Trophoblast cell (in vitro differentiated cells and primary cell): ENCODE measurements around the gene SLC37A3.

Experiments
- DNase-seq, 2 donors: peaks; one replicate each; pipeline ENCODE4 v3.0.0-alpha.2; 2016
- H2AFZ ChIP-seq: 2 replicates; pipeline ENCODE4 v1.6.1; 2013; ENCODE audit warnings: low read length, moderate library complexity, mild to moderate bottlenecking; ENCODE audit not compliant: insufficient read depth, poor library complexity
- H2AK5ac ChIP-seq: 2 replicates; pipeline ENCODE4 v1.6.1; 2013; ENCODE audit warnings: mild to moderate bottlenecking, low read length
- H2BK120ac ChIP-seq: 2 replicates; pipeline ENCODE4 v1.6.1; 2013; ENCODE audit warnings: low read length, mild to moderate bottlenecking, moderate library complexity; ENCODE audit not compliant: insufficient read depth, poor library complexity
- H2BK12ac ChIP-seq: 2 replicates; pipeline ENCODE4 v1.6.1; 2013; ENCODE audit warnings: mild to moderate bottlenecking, low read length, moderate library complexity
- H2BK5ac ChIP-seq: 2 replicates; pipeline ENCODE4 v1.6.1; 2013; ENCODE audit warnings: low read length, low read depth, moderate library complexity, mild to moderate bottlenecking; ENCODE audit not compliant: poor library complexity
- H3K14ac ChIP-seq: 2 replicates; pipeline ENCODE4 v1.6.1; 2013; ENCODE audit warnings: mild to moderate bottlenecking, low read length
- H3K18ac ChIP-seq: 2 replicates; pipeline ENCODE4 v1.6.1; 2013; ENCODE audit warnings: mild to moderate bottlenecking, low read length
- H3K23ac ChIP-seq: 2 replicates; pipeline ENCODE4 v1.6.1; 2013; ENCODE audit warnings: low read length
- H3K27ac ChIP-seq: 2 replicates; pipeline ENCODE4 v1.5.1; 2013; ENCODE audit warnings: low read depth, mild to moderate bottlenecking, inconsistent platforms, low read length, moderate library complexity
- H3K27me3 ChIP-seq: 2 replicates; pipeline ENCODE4 v1.6.1; 2013; ENCODE audit warnings: inconsistent platforms, mild to moderate bottlenecking, low read length, moderate library complexity; ENCODE audit not compliant: insufficient read depth
- H3K36me3 ChIP-seq, 2 experiments: 1 replicate in 1 of 2; 2 replicates in 1 of 2; pipeline ENCODE4 v1.6.1; 2013; ENCODE audit warnings: low read length in 2 of 2, mild to moderate bottlenecking in 2 of 2, moderate library complexity in 1 of 2; ENCODE audit not compliant: insufficient read depth in 2 of 2, control insufficient read depth in 1 of 2
- H3K4ac ChIP-seq: 2 replicates; pipeline ENCODE4 v1.6.1; 2013; ENCODE audit warnings: low read depth, mild to moderate bottlenecking, low read length, moderate library complexity
- H3K4me1 ChIP-seq, 2 experiments: 1 replicate in 1 of 2; 2 replicates in 1 of 2; pipeline ENCODE4 v1.6.1; 2013; ENCODE audit warnings: low read length in 2 of 2, mild to moderate bottlenecking in 2 of 2, moderate library complexity in 1 of 2; ENCODE audit not compliant: insufficient read depth in 2 of 2, control insufficient read depth in 1 of 2
- H3K4me2 ChIP-seq: 2 replicates; pipeline ENCODE4 v1.6.1; 2013; ENCODE audit warnings: inconsistent platforms, mild to moderate bottlenecking, low read length, moderate library complexity
- H3K4me3 ChIP-seq: 2 replicates; pipeline ENCODE4 v1.5.1; 2013; ENCODE audit warnings: mild to moderate bottlenecking, low read depth, low read length, inconsistent platforms
- H3K79me1 ChIP-seq: one replicate; pipeline ENCODE4 v1.6.1; 2013; ENCODE audit warnings: low read length
- H3K79me2 ChIP-seq: 2 replicates; pipeline ENCODE4 v1.6.1; 2013; ENCODE audit warnings: low read length, mild to moderate bottlenecking; ENCODE audit not compliant: control insufficient read depth, insufficient read depth, poor library complexity
- H3K9ac ChIP-seq: 2 replicates; pipeline ENCODE4 v1.6.1; 2013; ENCODE audit warnings: mild to moderate bottlenecking, low read length
- H3K9me3 ChIP-seq: 2 replicates; pipeline ENCODE4 v1.6.1; 2013; ENCODE audit warnings: low read depth, mild to moderate bottlenecking, control low read depth, inconsistent platforms, low read length; ENCODE audit not compliant: insufficient read depth
- H4K12ac ChIP-seq: 2 replicates; pipeline ENCODE4 v1.6.1; 2013; ENCODE audit warnings: low read depth, mild to moderate bottlenecking, low read length, moderate library complexity
- H4K8ac ChIP-seq: 2 replicates; pipeline ENCODE4 v1.6.1; 2013; ENCODE audit warnings: low read depth, mild to moderate bottlenecking, low read length, moderate library complexity
- H4K91ac ChIP-seq: one replicate; pipeline ENCODE4 v1.6.1; 2013; ENCODE audit warnings: low read depth, mild to moderate bottlenecking, low read length, moderate library complexity
- WGBS: extraction: QIAGEN DNeasy Blood & Tissue Kit; methylation state at CpG from one replicate; pipeline ENCODE4 v1.1.7; 2013; ENCODE audit warnings: missing lambda C conversion rate; ENCODE audit not compliant: insufficient read length, insufficient coverage; ENCODE audit errors: extremely low coverage; 5-methylcytosine and 5-hydroxymethylcytosine counted together

The SLC37A3 gene

GRCh38 chr7:140308060-140308459 lies 90.3 kb downstream of the SLC37A3 start:
- Histone ChIP-seq H3K36me3 (no peaks in the 10 kb centered on the region), H3K27ac (no peak overlapping the region), H4K12ac (no peak overlapping the region), H3K14ac (no peak overlapping the region), H3K79me2 (no peaks in the 10 kb centered on the region), H2BK5ac (no peak overlapping the region), H3K9me3 (peaks cover under 1% of the 10 kb centered on the region), H3K4me3 (no peak overlapping the region), H3K27me3 (no peaks in the 10 kb centered on the region), H2BK12ac (no peak overlapping the region), H3K4me1 (no peaks in the 10 kb centered on the region), H2AFZ (no peak overlapping the region), H3K79me1 (no peaks in the 10 kb centered on the region), H3K18ac (no peak overlapping the region), H3K4me2 (no peak overlapping the region), H4K91ac (no peak overlapping the region), H4K8ac (no peak overlapping the region), H3K9ac (no peak overlapping the region), H2AK5ac (no peak overlapping the region), H3K23ac (no peak overlapping the region), H3K4ac (no peak overlapping the region), H2BK120ac (no peak overlapping the region)
- DNase-seq = no peak
- WGBS = 100% methylated on average over 1 of the region's 3 CpGs

GRCh38 chr7:140304191-140304799 lies 94.0 kb downstream of the SLC37A3 start:
- H2AK5ac ChIP-seq = no peak overlapping the region
- H3K27me3 ChIP-seq = no peaks in the 10 kb centered on the region
- no peak overlapping the region for H3K4ac ChIP-seq
- no peak overlapping the region for H3K4me3 ChIP-seq
- H3K79me1 ChIP-seq = no peaks in the 10 kb centered on the region
- no peak overlapping the region for H2BK120ac ChIP-seq
- H3K18ac ChIP-seq = no peak overlapping the region
- no peak overlapping the region for H2BK12ac ChIP-seq
- H3K27ac ChIP-seq = no peak overlapping the region
- no CpG with 5 or more reads among the region's 3 CpGs for WGBS
- no peak overlapping the region for H2BK5ac ChIP-seq
- H4K91ac ChIP-seq = no peak overlapping the region
- no peak overlapping the region for H3K4me2 ChIP-seq
- H3K4me1 ChIP-seq = no peaks in the 10 kb centered on the region
- H4K12ac ChIP-seq = no peak overlapping the region
- no peak overlapping the region for H2AFZ ChIP-seq
- H3K9ac ChIP-seq = no peak overlapping the region
- no peak overlapping the region for H3K23ac ChIP-seq
- H3K9me3 ChIP-seq = no peaks in the 10 kb centered on the region
- no peak overlapping the region for H3K14ac ChIP-seq
- H4K8ac ChIP-seq = no peak overlapping the region
- no peaks in the 10 kb centered on the region for H3K36me3 ChIP-seq
- no peaks in the 10 kb centered on the region for H3K79me2 ChIP-seq
- peak in 1 of 2 donors; percentile 16 for DNase-seq

GRCh38 chr7:140300243-140301136 lies 97.8 kb downstream of the SLC37A3 start:
- Histone ChIP-seq H2BK5ac (no peak overlapping the region), H4K12ac (no peak overlapping the region)
- DNase-seq = no peak

GRCh38 chr7:140298213-140298612 lies 100.1 kb downstream of the SLC37A3 start:
- Histone ChIP-seq H3K23ac (no peak overlapping the region), H3K9ac (no peak overlapping the region), H3K4me3 (no peak overlapping the region), H2AFZ (no peak overlapping the region), H3K18ac (no peak overlapping the region), H2BK12ac (no peak overlapping the region), H2BK120ac (no peak overlapping the region), H2BK5ac (no peak overlapping the region), H3K4me2 (no peak overlapping the region), H4K8ac (no peak overlapping the region), H3K36me3 (no peaks in the 10 kb centered on the region), H2AK5ac (no peak overlapping the region), H3K79me1 (no peaks in the 10 kb centered on the region), H3K9me3 (no peaks in the 10 kb centered on the region), H3K79me2 (no peaks in the 10 kb centered on the region), H3K14ac (no peak overlapping the region), H4K12ac (no peak overlapping the region), H3K27ac (no peak overlapping the region), H3K27me3 (no peaks in the 10 kb centered on the region), H3K4ac (no peak overlapping the region), H3K4me1 (no peaks in the 10 kb centered on the region), H4K91ac (no peak overlapping the region)
- no peak for DNase-seq
- no CpG with 5 or more reads among the region's 2 CpGs for WGBS

More at GRCh38 chr7:140300243-140301136, 97.8 kb downstream of the SLC37A3 start:
- Histone ChIP-seq H3K18ac (no peak overlapping the region), H3K9me3 (no peaks in the 10 kb centered on the region), H3K27ac (no peak overlapping the region), H3K4me2 (no peak overlapping the region), H2AK5ac (no peak overlapping the region), H3K14ac (no peak overlapping the region), H4K91ac (no peak overlapping the region), H3K23ac (no peak overlapping the region), H3K9ac (no peak overlapping the region), H3K4me1 (no peaks in the 10 kb centered on the region), H2BK120ac (no peak overlapping the region), H3K27me3 (no peaks in the 10 kb centered on the region), H3K36me3 (no peaks in the 10 kb centered on the region), H3K79me1 (no peaks in the 10 kb centered on the region), H2BK12ac (no peak overlapping the region), H2AFZ (no peak overlapping the region), H3K79me2 (no peaks in the 10 kb centered on the region), H3K4me3 (no peak overlapping the region), H3K4ac (no peak overlapping the region), H4K8ac (no peak overlapping the region)
- no CpG with 5 or more reads among the region's 13 CpGs for WGBS
